NT2/D1 (cell line): ENCODE results near the gene MYO3B.

Source experiments
- DNase-seq: peaks from one replicate; pipeline ENCODE4 v3.0.0-alpha.2; 2011; ENCODE audit warnings: low read depth, low spot score
- H3K27me3 ChIP-seq: 2 replicates; pipeline ENCODE4 v1.6.0; 2011; ENCODE audit warnings: mild to moderate bottlenecking; ENCODE audit not compliant: insufficient read length, insufficient read depth
- H3K36me3 ChIP-seq: 2 replicates; pipeline ENCODE4 v1.6.1; 2011; ENCODE audit warnings: mild to moderate bottlenecking, low read length, mixed read lengths; ENCODE audit not compliant: insufficient read depth, insufficient read length
- H3K4me1 ChIP-seq: 2 replicates; pipeline ENCODE4 v1.5.1; 2011; ENCODE audit not compliant: insufficient read depth, insufficient read length
- H3K4me3 ChIP-seq: 2 replicates; pipeline ENCODE4 v1.5.1; 2011; ENCODE audit warnings: low read depth; ENCODE audit not compliant: insufficient read length
- H3K9ac ChIP-seq: 2 replicates; pipeline ENCODE4 v1.6.0; 2011; ENCODE audit warnings: low read depth; ENCODE audit not compliant: insufficient read length
- H3K9me3 ChIP-seq: 2 replicates; pipeline ENCODE4 v1.5.1; 2011; ENCODE audit warnings: mild to moderate bottlenecking, low read length; ENCODE audit not compliant: insufficient read depth
- SUZ12 ChIP-seq: IDR thresholded peaks from 2 replicates; pipeline ENCODE4 v1.6.1; 2011; ENCODE audit not compliant: insufficient read length, insufficient read depth; ENCODE audit errors: extremely low read depth
- YY1 ChIP-seq: IDR thresholded peaks from 2 replicates; pipeline ENCODE4 v1.6.1; 2011; ENCODE audit not compliant: insufficient read length, insufficient read depth
- ZNF274 ChIP-seq: IDR thresholded peaks from 2 replicates; pipeline ENCODE4 v1.6.1; 2011; ENCODE audit warnings: mild to moderate bottlenecking, low read depth, low read length

Gene MYO3B

GRCh38 chr2:170181602-170182001 lies 3.7 kb downstream of the MYO3B start:
- Histone ChIP-seq H3K27me3 (no peaks in the 10 kb centered on the region), H3K4me1 (no peaks in the 10 kb centered on the region), H3K9me3 (no peaks in the 10 kb centered on the region), H3K9ac (no peak overlapping the region), H3K36me3 (no peaks in the 10 kb centered on the region), H3K4me3 (no peak overlapping the region)
- no peak for DNase-seq
- TF ChIP-seq ZNF274 (no peak), YY1 (no peak), SUZ12 (no peak)

GRCh38 chr2:170185319-170185718 lies 7.4 kb downstream of the MYO3B start:
- Histone ChIP-seq H3K36me3 (no peaks in the 10 kb centered on the region), H3K27me3 (no peaks in the 10 kb centered on the region), H3K9me3 (peaks cover 17% of the 10 kb centered on the region), H3K9ac (no peak overlapping the region), H3K4me3 (no peak overlapping the region), H3K4me1 (no peaks in the 10 kb centered on the region)
- DNase-seq, result no peak
- no peak for TF ChIP-seq SUZ12
- no peak for TF ChIP-seq YY1
- no peak for TF ChIP-seq ZNF274

- Histone ChIP-seq H3K27me3 (no peaks in the 10 kb centered on the region), H3K9ac (no peak overlapping the region), H3K4me1 (no peaks in the 10 kb centered on the region), H3K4me3 (no peak overlapping the region), H3K9me3 (peaks cover 17% of the 10 kb centered on the region), H3K36me3 (no peaks in the 10 kb centered on the region)
- TF ChIP-seq SUZ12, result no peak
- TF ChIP-seq ZNF274, result no peak
- no peak for TF ChIP-seq YY1
- no peak for DNase-seq
These were observed 11.8 kb downstream of the MYO3B start for GRCh38 chr2:170189757-170190156.

- DNase-seq, result no peak
- no peak for TF ChIP-seq YY1
- no peak for TF ChIP-seq ZNF274
- TF ChIP-seq SUZ12, result no peak
These were observed 12.2 kb downstream of the MYO3B start for GRCh38 chr2:170190172-170190571.

GRCh38 chr2:170191166-170191866 lies 13.4 kb downstream of the MYO3B start:
- TF ChIP-seq ZNF274 (no peak), YY1 (no peak), SUZ12 (no peak)
- H3K27me3 ChIP-seq, result no peaks in the 10 kb centered on the region
- H3K36me3 ChIP-seq, result no peaks in the 10 kb centered on the region
- no peak for DNase-seq
- no peak overlapping the region for H3K4me3 ChIP-seq
- H3K4me1 ChIP-seq, result no peaks in the 10 kb centered on the region
- H3K9me3 ChIP-seq, result peaks cover 21% of the 10 kb centered on the region
- no peak overlapping the region for H3K9ac ChIP-seq

More at GRCh38 chr2:170190172-170190571, 12.2 kb downstream of the MYO3B start:
- H3K27me3 ChIP-seq, result no peaks in the 10 kb centered on the region
- peaks cover 17% of the 10 kb centered on the region for H3K9me3 ChIP-seq
- no peaks in the 10 kb centered on the region for H3K36me3 ChIP-seq
- no peak overlapping the region for H3K9ac ChIP-seq
- H3K4me3 ChIP-seq, result no peak overlapping the region
- no peaks in the 10 kb centered on the region for H3K4me1 ChIP-seq

- Histone ChIP-seq H3K27me3 (no peaks in the 10 kb centered on the region), H3K4me1 (no peaks in the 10 kb centered on the region), H3K9me3 (peaks cover 4% of the 10 kb centered on the region), H3K36me3 (no peaks in the 10 kb centered on the region), H3K9ac (no peak overlapping the region), H3K4me3 (no peak overlapping the region)
- TF ChIP-seq SUZ12 (no peak), YY1 (no peak), ZNF274 (no peak)
- DNase-seq, result no peak
These were observed 19.0 kb downstream of the MYO3B start for GRCh38 chr2:170196963-170197362.

- Histone ChIP-seq H3K36me3 (no peaks in the 10 kb centered on the region), H3K9ac (no peak overlapping the region), H3K27me3 (no peaks in the 10 kb centered on the region), H3K4me3 (no peak overlapping the region), H3K9me3 (no peaks in the 10 kb centered on the region; the same call in 1 of the 2 replicates), H3K4me1 (no peaks in the 10 kb centered on the region)
- DNase-seq, result no peak
- TF ChIP-seq YY1 (no peak), SUZ12 (no peak), ZNF274 (no peak)
These were observed 23.3 kb downstream of the MYO3B start for GRCh38 chr2:170201275-170201674.

- no peak overlapping the region for H3K4me3 ChIP-seq
- H3K9me3 ChIP-seq, result peaks cover 5% of the 10 kb centered on the region; the same call in 1 of the 2 replicates
- H3K27me3 ChIP-seq, result no peaks in the 10 kb centered on the region
- no peaks in the 10 kb centered on the region for H3K36me3 ChIP-seq
- no peak overlapping the region for H3K9ac ChIP-seq
- TF ChIP-seq SUZ12 (no peak), YY1 (no peak), ZNF274 (no peak)
- DNase-seq, result no peak
- H3K4me1 ChIP-seq, result no peaks in the 10 kb centered on the region
These were observed 23.9 kb downstream of the MYO3B start for GRCh38 chr2:170201734-170202393.
